HEK293 (cell line): Measurements from ENCODE around the gene SPECC1L.
A peak's percentile ranks its signal among the peaks of the same experiment; 100 is the strongest.

ENCODE experiments used
- CTCF ChIA-PET: fragments of 350-600 bp; formaldehyde crosslinking; extraction: SDS; loops from one replicate; lab custom pipeline; 2021; ENCODE audit warnings: antibody characterized with exemption; lab: Yijun Ruan, JAX
- POLR2A ChIA-PET: fragments of 300-600 bp; formaldehyde crosslinking; extraction: SDS; loops from one replicate; lab custom pipeline; 2020; ENCODE audit warnings: antibody characterized with exemption, inconsistent platforms; lab: Yijun Ruan, JAX
- H3K27ac ChIP-seq: fragments of 200-500 bp; sonication (Bioruptor generic); 2 replicates; pipeline ENCODE4 v1.5.1; 2014; ENCODE audit warnings: low read depth, low read length, control low read depth, inconsistent platforms; ENCODE audit errors: extremely low read depth
- H3K36me3 ChIP-seq, 2 experiments: fragments of 200-500 bp in 1 of 2; sonication (Bioruptor generic) in 1 of 2; 1 replicate in 1 of 2; 2 replicates in 1 of 2; pipeline ENCODE4 v1.5.1; 2014 to 2017; ENCODE audit warnings: inconsistent platforms in 2 of 2, low read length in 2 of 2; ENCODE audit not compliant: control insufficient read depth in 2 of 2, insufficient read depth in 1 of 2
- H3K4me1 ChIP-seq: fragments of 200-500 bp; sonication (Bioruptor generic); 2 replicates; pipeline ENCODE4 v1.5.1; 2014; ENCODE audit warnings: mild to moderate bottlenecking, low read length, inconsistent platforms; ENCODE audit not compliant: control insufficient read depth, insufficient read depth
- H3K4me3 ChIP-seq: 2 replicates; pipeline ENCODE4 v1.5.1; 2011; ENCODE audit warnings: low read depth, mild to moderate bottlenecking, control low read depth, low read length, moderate library complexity
- H3K9me3 ChIP-seq: fragments of 200-500 bp; sonication (Bioruptor generic); 2 replicates; pipeline ENCODE4 v1.5.1; 2014; ENCODE audit warnings: low read depth, low read length, inconsistent platforms; ENCODE audit not compliant: control insufficient read depth, insufficient read depth
- FEZF1 ChIP-seq: fragments of 450-650 bp; formaldehyde crosslinking; IDR thresholded peaks from 2 replicates; pipeline ENCODE4 v1.5.1; 2016; ENCODE audit warnings: missing biosample characterization, missing genetic modification characterization
- GFI1B ChIP-seq: fragments of 450-650 bp; formaldehyde crosslinking; IDR thresholded peaks from 2 replicates; pipeline ENCODE4 v1.5.1; 2016; ENCODE audit warnings: missing biosample characterization, missing genetic modification characterization
- GLIS2 ChIP-seq: fragments of 450-650 bp; formaldehyde crosslinking; IDR thresholded peaks from 2 replicates; pipeline ENCODE4 v1.5.1; 2016; ENCODE audit warnings: missing biosample characterization, missing genetic modification characterization
- OSR2 ChIP-seq: fragments of 450-650 bp; formaldehyde crosslinking; IDR thresholded peaks from 2 replicates; pipeline ENCODE4 v1.5.1; 2016; ENCODE audit warnings: missing biosample characterization, missing genetic modification characterization
- SP2 ChIP-seq: fragments of 450-650 bp; formaldehyde crosslinking; IDR thresholded peaks from 2 replicates; pipeline ENCODE4 v1.5.1; 2016; ENCODE audit warnings: missing biosample characterization, missing genetic modification characterization
- ZBTB1 ChIP-seq: fragments of 450-650 bp; formaldehyde crosslinking; IDR thresholded peaks from 2 replicates; pipeline ENCODE4 v1.5.1; 2016; ENCODE audit warnings: missing biosample characterization, missing genetic modification characterization
- ZNF132 ChIP-seq: fragments of 450-650 bp; formaldehyde crosslinking; IDR thresholded peaks from 2 replicates; pipeline ENCODE4 v1.5.1; 2017; ENCODE audit warnings: missing biosample characterization, missing genetic modification characterization, borderline replicate concordance
- ZNF24 ChIP-seq: fragments of 450-650 bp; formaldehyde crosslinking; IDR thresholded peaks from 2 replicates; pipeline ENCODE4 v1.5.1; 2016; ENCODE audit warnings: missing biosample characterization, missing genetic modification characterization
- ZNF624 ChIP-seq: fragments of 450-650 bp; formaldehyde crosslinking; IDR thresholded peaks from 2 replicates; pipeline ENCODE4 v1.5.1; 2017; ENCODE audit warnings: missing biosample characterization, missing genetic modification characterization
- ZNF660 ChIP-seq: fragments of 450-650 bp; IDR thresholded peaks from 2 replicates; pipeline ENCODE4 v1.5.1; 2018; ENCODE audit warnings: missing biosample characterization, mild to moderate bottlenecking, missing genetic modification characterization
- ZNF664 ChIP-seq: fragments of 450-650 bp; formaldehyde crosslinking; IDR thresholded peaks from 2 replicates; pipeline ENCODE4 v1.5.1; 2016; ENCODE audit warnings: missing biosample characterization, missing genetic modification characterization
- ZNF776 ChIP-seq: fragments of 450-650 bp; formaldehyde crosslinking; IDR thresholded peaks from 2 replicates; pipeline ENCODE4 v1.5.0; 2017; ENCODE audit warnings: missing biosample characterization, missing genetic modification characterization, borderline replicate concordance
- ZNF785 ChIP-seq: fragments of 450-650 bp; formaldehyde crosslinking; IDR thresholded peaks from 2 replicates; pipeline ENCODE4 v1.5.1; 2016; ENCODE audit warnings: missing biosample characterization, missing genetic modification characterization
- TF ChIP-seq, protein P1 (sequence below): sonication (generic); formaldehyde crosslinking; IDR thresholded peaks from 2 replicates; pipeline ENCODE4 v1.8.1; 2022; ENCODE audit warnings: mild to moderate bottlenecking, moderate library complexity, missing genetic modification reagents
- TF ChIP-seq, protein P2 (sequence below): fragments of 450-650 bp; formaldehyde crosslinking; IDR thresholded peaks from 2 replicates; pipeline ENCODE4 v1.5.1; 2016; ENCODE audit warnings: missing biosample characterization, missing genetic modification characterization, low read depth
- TF ChIP-seq, protein P3 (sequence below): fragments of 450-650 bp; formaldehyde crosslinking; IDR thresholded peaks from 2 replicates; pipeline ENCODE4 v1.5.1; 2016; ENCODE audit warnings: missing biosample characterization, missing genetic modification characterization
- TF ChIP-seq, protein P4 (sequence below): fragments of 450-650 bp; formaldehyde crosslinking; IDR thresholded peaks from 2 replicates; pipeline ENCODE4 v1.5.1; 2016; ENCODE audit warnings: missing biosample characterization, missing genetic modification characterization

The SPECC1L gene

DNA sequence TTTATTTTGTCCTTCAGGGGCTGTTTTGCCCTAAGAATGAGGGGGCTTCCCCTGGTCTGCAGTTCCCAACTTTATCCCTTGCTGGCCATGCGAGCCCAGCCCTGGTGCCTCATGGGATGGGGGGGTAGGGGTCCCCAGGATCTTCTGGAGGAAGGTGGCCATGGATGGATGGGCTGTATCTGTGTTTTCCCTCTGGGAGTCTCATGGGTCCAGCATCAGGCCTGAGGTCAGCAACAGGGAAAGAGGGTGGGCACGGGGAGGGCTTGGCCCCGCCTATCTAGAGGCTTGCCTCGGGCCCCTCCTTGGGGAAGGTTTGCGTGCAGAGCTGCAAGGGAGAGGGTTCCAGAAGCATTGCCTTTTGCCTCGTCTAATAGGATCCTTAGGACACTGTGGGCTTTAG, 146.0 kb downstream of the SPECC1L start:
- Histone ChIP-seq H3K4me1 (no peaks in the 10 kb centered on the region), H3K27ac (no peak overlapping the region)

DNA sequence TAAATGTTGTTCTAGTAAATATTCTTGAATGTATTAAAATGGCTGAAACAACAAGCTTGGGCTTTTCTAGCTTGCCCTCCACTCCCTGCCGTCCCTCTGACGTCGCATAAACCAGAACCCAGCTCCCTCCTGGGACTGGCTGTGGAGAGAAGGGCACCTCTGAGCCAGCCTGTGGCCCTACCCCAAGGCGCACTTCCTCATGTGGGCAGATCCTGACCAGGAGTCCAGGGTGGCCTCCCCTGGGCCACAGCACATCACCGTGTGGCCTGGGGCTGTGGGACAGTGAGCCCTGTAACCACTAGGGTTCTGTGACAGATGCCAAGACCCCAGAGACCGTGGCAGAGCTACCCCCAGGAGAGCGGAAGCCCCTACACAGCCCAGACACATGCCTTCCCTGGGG, 146.6 kb downstream of the SPECC1L start:
- no peak overlapping the region for H3K4me3 ChIP-seq
- H3K36me3 ChIP-seq = peaks cover 0 to 59% of the 10 kb centered on the region in 2 experiments; a peak in 1 of 3 replicates
- TF ChIP-seq ZNF660 (tag by site-specific recombination) (no peak), GLIS2 (tag by site-specific recombination) (0 out of 2 replicates have a peak, but pooled peaks have one; percentile 13)
- no peaks in the 10 kb centered on the region for H3K9me3 ChIP-seq
- H3K27ac ChIP-seq = no peak overlapping the region
- ChIA-PET POLR2A (interaction anchor here (1.3 kb wide), 1 partner anchor 146 kb away, joined by 3 read pairs; the partner anchor contains the start of gene SPECC1L), CTCF (interaction anchor here (0.7 to 2.9 kb wide), 4 partner anchors 18 to 105 kb away, joined by 3 to 15 read pairs (median 5); no protein-coding TSS in a partner anchor)
- no peaks in the 10 kb centered on the region for H3K4me1 ChIP-seq

More for the DNA sequence above, 146.0 kb downstream of the SPECC1L start:
- POLR2A ChIA-PET = interaction anchor here (1.3 kb wide), 1 partner anchor 146 kb away, joined by 3 read pairs; the partner anchor contains the start of gene SPECC1L
- Histone ChIP-seq H3K4me3 (no peak overlapping the region), H3K36me3 (peaks cover 0 to 65% of the 10 kb centered on the region in 2 experiments; a peak in 1 of 3 replicates), H3K9me3 (no peaks in the 10 kb centered on the region)
- CTCF ChIA-PET = interaction anchor here (0.5 to 2.9 kb wide), 4 partner anchors 17 to 105 kb away, joined by 3 to 15 read pairs (median 4); no protein-coding TSS in a partner anchor
- TF ChIP-seq GFI1B (tag by site-specific recombination) (no peak), ZNF132 (tag by site-specific recombination) (no peak), ZNF624 (no peak), ZNF785 (tag by site-specific recombination) (no peak), ZNF776 (no peak), SP2 (tag by site-specific recombination) (no peak), ZNF664 (tag by site-specific recombination) (no peak), ZNF24 (no peak), FEZF1 (no peak)
- TF ChIP-seq, protein P1, sequence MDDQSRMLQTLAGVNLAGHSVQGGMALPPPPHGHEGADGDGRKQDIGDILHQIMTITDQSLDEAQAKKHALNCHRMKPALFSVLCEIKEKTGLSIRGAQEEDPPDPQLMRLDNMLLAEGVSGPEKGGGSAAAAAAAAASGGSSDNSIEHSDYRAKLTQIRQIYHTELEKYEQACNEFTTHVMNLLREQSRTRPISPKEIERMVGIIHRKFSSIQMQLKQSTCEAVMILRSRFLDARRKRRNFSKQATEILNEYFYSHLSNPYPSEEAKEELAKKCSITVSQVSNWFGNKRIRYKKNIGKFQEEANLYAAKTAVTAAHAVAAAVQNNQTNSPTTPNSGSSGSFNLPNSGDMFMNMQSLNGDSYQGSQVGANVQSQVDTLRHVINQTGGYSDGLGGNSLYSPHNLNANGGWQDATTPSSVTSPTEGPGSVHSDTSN (CRISPR knock-in tag) = no peak
- TF ChIP-seq, protein P2, sequence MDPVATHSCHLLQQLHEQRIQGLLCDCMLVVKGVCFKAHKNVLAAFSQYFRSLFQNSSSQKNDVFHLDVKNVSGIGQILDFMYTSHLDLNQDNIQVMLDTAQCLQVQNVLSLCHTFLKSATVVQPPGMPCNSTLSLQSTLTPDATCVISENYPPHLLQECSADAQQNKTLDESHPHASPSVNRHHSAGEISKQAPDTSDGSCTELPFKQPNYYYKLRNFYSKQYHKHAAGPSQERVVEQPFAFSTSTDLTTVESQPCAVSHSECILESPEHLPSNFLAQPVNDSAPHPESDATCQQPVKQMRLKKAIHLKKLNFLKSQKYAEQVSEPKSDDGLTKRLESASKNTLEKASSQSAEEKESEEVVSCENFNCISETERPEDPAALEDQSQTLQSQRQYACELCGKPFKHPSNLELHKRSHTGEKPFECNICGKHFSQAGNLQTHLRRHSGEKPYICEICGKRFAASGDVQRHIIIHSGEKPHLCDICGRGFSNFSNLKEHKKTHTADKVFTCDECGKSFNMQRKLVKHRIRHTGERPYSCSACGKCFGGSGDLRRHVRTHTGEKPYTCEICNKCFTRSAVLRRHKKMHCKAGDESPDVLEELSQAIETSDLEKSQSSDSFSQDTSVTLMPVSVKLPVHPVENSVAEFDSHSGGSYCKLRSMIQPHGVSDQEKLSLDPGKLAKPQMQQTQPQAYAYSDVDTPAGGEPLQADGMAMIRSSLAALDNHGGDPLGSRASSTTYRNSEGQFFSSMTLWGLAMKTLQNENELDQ (tag by site-specific recombination) = no peak

DNA sequence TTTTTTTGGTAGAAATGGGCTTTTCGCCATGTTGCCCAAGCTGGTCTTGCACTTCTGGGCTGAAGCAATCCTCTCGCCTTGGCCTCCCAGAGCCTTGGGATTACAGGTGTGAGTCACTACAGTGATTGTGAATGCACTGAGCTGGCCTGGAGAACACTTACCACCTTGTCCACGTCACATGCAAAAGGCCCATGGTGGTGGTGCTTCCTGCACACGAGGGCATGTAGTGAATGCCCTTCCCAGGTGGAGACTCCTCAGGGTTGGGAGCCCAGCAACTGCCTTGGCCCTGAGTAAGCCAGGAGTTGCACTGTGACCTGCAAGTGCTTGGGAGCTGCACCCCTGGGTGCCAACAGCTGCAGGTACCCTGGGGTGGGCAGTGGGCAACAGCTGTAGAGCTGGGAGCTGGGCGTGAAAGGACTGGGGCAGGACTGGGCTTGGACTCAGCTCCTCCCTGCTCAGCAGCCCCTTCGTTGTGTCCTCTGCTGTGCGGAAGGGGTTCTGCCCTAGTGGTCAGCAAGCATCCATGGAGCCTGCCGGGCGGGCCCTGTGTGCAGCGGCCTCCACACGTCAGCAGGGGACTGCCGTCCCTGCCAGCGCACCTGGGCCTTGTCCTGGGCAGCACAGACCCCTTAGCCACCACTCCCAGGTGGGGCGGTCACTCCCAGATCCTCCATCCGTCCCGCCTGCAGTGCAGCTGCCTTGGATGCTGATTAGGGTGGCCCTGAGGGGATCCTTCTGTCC, 147.4 kb downstream of the SPECC1L start:
- Histone ChIP-seq H3K36me3 (peaks cover 0 to 51% of the 10 kb centered on the region in 2 experiments; a peak in 1 of 3 replicates), H3K27ac (no peak overlapping the region), H3K4me3 (no peak overlapping the region), H3K4me1 (no peaks in the 10 kb centered on the region), H3K9me3 (no peaks in the 10 kb centered on the region)
- CTCF ChIA-PET = interaction anchor here (0.5 to 2.9 kb wide), 3 partner anchors 74 to 104 kb away, joined by 6 to 15 read pairs (median 6); no protein-coding TSS in a partner anchor
- POLR2A ChIA-PET = interaction anchor here (0.6 to 1.3 kb wide), 2 partner anchors 138 to 147 kb away, joined by 3 read pairs; partner anchors contain the start of gene SPECC1L
- TF ChIP-seq ZBTB1 (tag by site-specific recombination) (no peak), OSR2 (no peak)
- TF ChIP-seq, protein P3, sequence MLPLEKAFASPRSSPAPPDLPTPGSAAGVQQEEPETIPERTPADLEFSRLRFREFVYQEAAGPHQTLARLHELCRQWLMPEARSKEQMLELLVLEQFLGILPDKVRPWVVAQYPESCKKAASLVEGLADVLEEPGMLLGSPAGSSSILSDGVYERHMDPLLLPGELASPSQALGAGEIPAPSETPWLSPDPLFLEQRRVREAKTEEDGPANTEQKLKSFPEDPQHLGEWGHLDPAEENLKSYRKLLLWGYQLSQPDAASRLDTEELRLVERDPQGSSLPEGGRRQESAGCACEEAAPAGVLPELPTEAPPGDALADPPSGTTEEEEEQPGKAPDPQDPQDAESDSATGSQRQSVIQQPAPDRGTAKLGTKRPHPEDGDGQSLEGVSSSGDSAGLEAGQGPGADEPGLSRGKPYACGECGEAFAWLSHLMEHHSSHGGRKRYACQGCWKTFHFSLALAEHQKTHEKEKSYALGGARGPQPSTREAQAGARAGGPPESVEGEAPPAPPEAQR (tag by site-specific recombination) = no peak
- TF ChIP-seq, protein P4, sequence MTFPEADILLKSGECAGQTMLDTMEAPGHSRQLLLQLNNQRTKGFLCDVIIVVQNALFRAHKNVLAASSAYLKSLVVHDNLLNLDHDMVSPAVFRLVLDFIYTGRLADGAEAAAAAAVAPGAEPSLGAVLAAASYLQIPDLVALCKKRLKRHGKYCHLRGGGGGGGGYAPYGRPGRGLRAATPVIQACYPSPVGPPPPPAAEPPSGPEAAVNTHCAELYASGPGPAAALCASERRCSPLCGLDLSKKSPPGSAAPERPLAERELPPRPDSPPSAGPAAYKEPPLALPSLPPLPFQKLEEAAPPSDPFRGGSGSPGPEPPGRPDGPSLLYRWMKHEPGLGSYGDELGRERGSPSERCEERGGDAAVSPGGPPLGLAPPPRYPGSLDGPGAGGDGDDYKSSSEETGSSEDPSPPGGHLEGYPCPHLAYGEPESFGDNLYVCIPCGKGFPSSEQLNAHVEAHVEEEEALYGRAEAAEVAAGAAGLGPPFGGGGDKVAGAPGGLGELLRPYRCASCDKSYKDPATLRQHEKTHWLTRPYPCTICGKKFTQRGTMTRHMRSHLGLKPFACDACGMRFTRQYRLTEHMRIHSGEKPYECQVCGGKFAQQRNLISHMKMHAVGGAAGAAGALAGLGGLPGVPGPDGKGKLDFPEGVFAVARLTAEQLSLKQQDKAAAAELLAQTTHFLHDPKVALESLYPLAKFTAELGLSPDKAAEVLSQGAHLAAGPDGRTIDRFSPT (tag by site-specific recombination) = peak; percentile 13; the same call in 1 of the 2 replicates
